OCI-LY1 (cell line): Measurements from ENCODE around the gene TSC22D2.

Source experiments
- H2AFZ ChIP-seq: fragments of 200-600 bp; sonication (generic), shearing (Covaris generic); 2 replicates; pipeline ENCODE4 v1.6.0; 2014; ENCODE audit warnings: antibody characterized with exemption, mild to moderate bottlenecking, low read length
- H3F3A ChIP-seq: fragments of 200-600 bp; sonication (generic), shearing (Covaris generic); 2 replicates; pipeline ENCODE4 v1.6.0; 2014; ENCODE audit warnings: mild to moderate bottlenecking, antibody characterized with exemption, low read length, moderate library complexity; ENCODE audit not compliant: insufficient read depth
- H3K27ac ChIP-seq: fragments of 200-600 bp; sonication (generic); 2 replicates; pipeline ENCODE4 v1.5.1; 2014; ENCODE audit warnings: low read length, mixed run types, mild to moderate bottlenecking, low read depth; ENCODE audit not compliant: poor library complexity, severe bottlenecking
- H3K27me3 ChIP-seq: fragments of 200-600 bp; sonication (generic); 2 replicates; pipeline ENCODE4 v1.6.0; 2014; ENCODE audit warnings: antibody characterized with exemption, mild to moderate bottlenecking, low read length, moderate library complexity; ENCODE audit not compliant: insufficient read depth
- H3K36me3 ChIP-seq: fragments of 200-600 bp; sonication (generic); 2 replicates; pipeline ENCODE4 v1.6.1; 2014; ENCODE audit warnings: mild to moderate bottlenecking, antibody characterized with exemption, low read length, moderate library complexity, mixed read lengths; ENCODE audit not compliant: insufficient read depth
- H3K4me1 ChIP-seq: fragments of 200-600 bp; sonication (generic); 2 replicates; pipeline ENCODE4 v1.5.1; 2014; ENCODE audit warnings: mild to moderate bottlenecking, low read length, moderate library complexity; ENCODE audit not compliant: insufficient read depth, severe bottlenecking
- H3K4me2 ChIP-seq: fragments of 200-600 bp; sonication (generic), shearing (Covaris generic); 2 replicates; pipeline ENCODE4 v1.6.1; 2014; ENCODE audit warnings: low read length
- H3K4me3 ChIP-seq: fragments of 200-600 bp; sonication (generic); 2 replicates; pipeline ENCODE4 v1.5.1; 2014; ENCODE audit warnings: low read length, low read depth, mild to moderate bottlenecking, mixed read lengths; ENCODE audit not compliant: poor library complexity, severe bottlenecking
- H3K79me2 ChIP-seq: fragments of 200-600 bp; shearing (Covaris generic); 2 replicates; pipeline ENCODE4 v1.6.1; 2016; ENCODE audit warnings: mixed run types, low read length, mixed read lengths; ENCODE audit not compliant: insufficient read depth
- H3K9ac ChIP-seq: fragments of 200-600 bp; sonication (generic), shearing (Covaris generic); 2 replicates; pipeline ENCODE4 v1.6.1; 2014; ENCODE audit warnings: mild to moderate bottlenecking, low read length, mixed read lengths
- H3K9me2 ChIP-seq: fragments of 200-600 bp; sonication (generic), shearing (Covaris generic); 2 replicates; pipeline ENCODE4 v1.6.1; 2014; ENCODE audit warnings: low read depth, mild to moderate bottlenecking, low read length, mixed read lengths
- H3K9me3 ChIP-seq: fragments of 200-600 bp; shearing (Covaris generic); 2 replicates; pipeline ENCODE4 v1.6.1; 2014; ENCODE audit warnings: low read length, mixed read lengths
- H4K20me1 ChIP-seq: fragments of 200-600 bp; sonication (generic), shearing (Covaris generic); 2 replicates; pipeline ENCODE4 v1.6.0; 2016; ENCODE audit warnings: mild to moderate bottlenecking, low read length; ENCODE audit not compliant: insufficient read depth
- CTCF ChIP-seq: fragments of 200-600 bp; sonication (generic), shearing (Covaris generic); IDR thresholded peaks from 2 replicates; pipeline ENCODE4 v1.5.1; 2017; ENCODE audit warnings: mild to moderate bottlenecking, antibody characterized with exemption, low read length, moderate library complexity, mixed read lengths
- EZH2 ChIP-seq: fragments of 200-600 bp; sonication (generic), shearing (Covaris generic); IDR thresholded peaks from 2 replicates; pipeline ENCODE4 v1.8.0; 2017; ENCODE audit warnings: borderline replicate concordance, mixed run types, mild to moderate bottlenecking, antibody characterized with exemption, low read length, moderate library complexity, mixed read lengths

TSC22D2 gene

DNA sequence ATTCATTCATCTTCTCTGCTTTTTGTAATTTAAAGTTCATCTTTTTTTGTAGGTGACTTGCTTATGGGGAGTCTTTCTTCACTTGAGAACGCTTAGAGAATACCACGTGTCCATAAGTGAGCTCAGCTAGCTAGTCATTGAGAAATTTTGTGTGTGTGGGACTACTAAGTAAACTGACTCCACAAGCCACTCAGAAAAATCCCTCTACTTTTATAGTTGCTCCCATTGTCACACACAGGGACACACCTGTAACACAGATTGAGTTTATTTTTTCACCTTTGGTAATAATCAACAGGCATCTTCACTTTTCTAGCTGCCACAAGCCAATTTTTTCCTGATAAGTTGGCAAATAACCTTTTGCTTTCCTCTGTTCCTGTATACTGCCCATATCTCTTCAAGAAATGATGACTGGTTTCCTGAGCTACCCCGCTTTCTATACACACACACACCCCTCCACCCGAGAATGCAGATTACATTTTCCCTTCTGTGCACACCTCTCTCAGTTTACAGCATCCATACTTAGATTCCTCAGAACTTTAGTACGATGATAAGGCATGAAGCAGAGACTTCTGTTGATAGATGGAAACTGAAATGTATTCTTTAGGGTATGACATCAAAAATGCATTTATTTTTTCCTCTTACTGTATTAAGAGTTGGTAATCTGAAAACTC lies 4.6 kb downstream of the TSC22D2 start:
- peaks cover 11% of the 10 kb centered on the region for H4K20me1 ChIP-seq
- H3K4me2 ChIP-seq, result peak overlapping the region; percentile 87
- H3K9me3 ChIP-seq, result no peaks in the 10 kb centered on the region
- H3K9me2 ChIP-seq, result no peaks in the 10 kb centered on the region
- no peak overlapping the region for H3K27ac ChIP-seq
- no peaks in the 10 kb centered on the region for H3K27me3 ChIP-seq
- H3K79me2 ChIP-seq, result peaks cover 84% of the 10 kb centered on the region
- peaks cover 46% of the 10 kb centered on the region for H3K4me1 ChIP-seq
- no peak overlapping the region for H2AFZ ChIP-seq
- peak overlapping the region; percentile 94 for H3K4me3 ChIP-seq
- H3K36me3 ChIP-seq, result peaks cover 41% of the 10 kb centered on the region
- TF ChIP-seq EZH2 (no peak), CTCF (no peak)
- H3F3A ChIP-seq, result peaks cover 3% of the 10 kb centered on the region; the same call in 1 of the 2 replicates
- H3K9ac ChIP-seq, result peak overlapping the region; percentile 77

DNA sequence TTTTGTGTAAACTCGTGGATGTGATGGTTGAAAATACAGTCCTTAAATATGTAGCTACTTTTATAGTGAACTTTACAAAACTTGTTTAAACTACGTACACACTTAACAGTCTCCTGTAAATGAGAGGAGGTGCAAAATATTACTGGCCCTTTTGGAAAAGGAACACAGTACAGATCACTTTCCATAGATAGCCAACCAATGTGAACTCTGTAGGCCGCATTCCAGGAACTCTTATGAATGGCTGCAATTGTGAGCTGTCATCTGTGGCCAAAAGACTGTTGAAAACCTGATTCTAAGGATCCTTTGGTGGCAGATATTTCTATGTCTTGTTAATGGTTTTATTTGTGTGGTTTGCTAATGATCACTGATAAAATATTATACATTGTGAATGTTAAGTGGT lies 6.2 kb downstream of the TSC22D2 start:
- peaks cover 11% of the 10 kb centered on the region for H4K20me1 ChIP-seq
- no peak overlapping the region for H3K27ac ChIP-seq
- no peaks in the 10 kb centered on the region for H3K9me2 ChIP-seq
- H3K9ac ChIP-seq, result no peak overlapping the region
- H2AFZ ChIP-seq, result no peak overlapping the region
- TF ChIP-seq CTCF, result no peak
- no peaks in the 10 kb centered on the region for H3K9me3 ChIP-seq
- H3K79me2 ChIP-seq, result peaks cover 98% of the 10 kb centered on the region
- peaks cover 41% of the 10 kb centered on the region for H3K36me3 ChIP-seq
- peak overlapping the region; percentile 87 for H3K4me2 ChIP-seq
- no peaks in the 10 kb centered on the region for H3K27me3 ChIP-seq
- peaks cover 45% of the 10 kb centered on the region for H3K4me1 ChIP-seq
- peaks cover 3% of the 10 kb centered on the region; the same call in 1 of the 2 replicates for H3F3A ChIP-seq
- H3K4me3 ChIP-seq, result peak overlapping the region; percentile 94

- no peaks in the 10 kb centered on the region for H3K9me3 ChIP-seq
- H3K4me3 ChIP-seq, result no peak overlapping the region
- peaks cover 41% of the 10 kb centered on the region for H3K36me3 ChIP-seq
- peaks cover 99% of the 10 kb centered on the region for H3K79me2 ChIP-seq
- peaks cover 45% of the 10 kb centered on the region for H3K4me1 ChIP-seq
- H4K20me1 ChIP-seq, result peaks cover 11% of the 10 kb centered on the region
- no peaks in the 10 kb centered on the region for H3K27me3 ChIP-seq
- no peak overlapping the region for H2AFZ ChIP-seq
- H3F3A ChIP-seq, result peaks cover 3% of the 10 kb centered on the region; the same call in 1 of the 2 replicates
- no peak overlapping the region for H3K27ac ChIP-seq
- no peak for TF ChIP-seq CTCF
- H3K9ac ChIP-seq, result no peak overlapping the region
- H3K4me2 ChIP-seq, result peak overlapping the region; percentile 87
- H3K9me2 ChIP-seq, result no peaks in the 10 kb centered on the region
Measured at GRCh38 chr3:150414959-150415358, 6.9 kb downstream of the TSC22D2 start.
